H1 (cell line): ENCODE data around the gene ERC1. TPM values are rescaled to one million over a fixed set of nuclear protein-coding genes. Genes with fewer than 3 reads are reported as not detected.

ENCODE experiments used
- CTCF ChIA-PET: fragments of 300-600 bp; sonication (Branson Sonifier 250); formaldehyde crosslinking; loops from one replicate; lab custom pipeline; 2021; ENCODE audit not compliant: partially characterized antibody; lab: Charles Lee
- POLR2A ChIA-PET: fragments of 300-600 bp; sonication (Branson Sonifier 250); formaldehyde crosslinking; loops from one replicate; lab custom pipeline; 2021; ENCODE audit warnings: inconsistent platforms; ENCODE audit not compliant: partially characterized antibody; lab: Charles Lee
- DNase-seq, 2 experiments: peaks; one replicate each; pipeline versions ENCODE4 v3.0.0 to v3.0.0-alpha.2; 2010 to 2022; ENCODE audit warnings: low spot score in 2 of 2, low read depth in 1 of 2, mixed read lengths in 1 of 2
- FAIRE-seq: peaks from 2 replicates; lab custom pipeline; 2011; peaks lifted over from hg19 to GRCh38; lab: Jason Lieb, UNC
- H2AFZ ChIP-seq: 2 replicates; pipeline ENCODE4 v1.8.1; 2012; ENCODE audit warnings: low read length, inconsistent platforms
- H2AK5ac ChIP-seq: 2 replicates; pipeline ENCODE4 v1.6.1; 2013; ENCODE audit warnings: low read depth, low read length
- H2BK120ac ChIP-seq: replicated peaks from 2 replicates; pipeline ENCODE3; 2013; ENCODE audit warnings: low read depth, low read length, inconsistent platforms
- H2BK12ac ChIP-seq: 2 replicates; pipeline ENCODE4 v1.6.1; 2013; ENCODE audit warnings: low read depth, low read length
- H2BK15ac ChIP-seq: 2 replicates; pipeline ENCODE4 v1.6.1; 2013; ENCODE audit warnings: low read length
- H2BK20ac ChIP-seq: 2 replicates; pipeline ENCODE4 v1.6.1; 2013; ENCODE audit warnings: low read length
- H2BK5ac ChIP-seq: 2 replicates; pipeline ENCODE4 v1.6.1; 2013; ENCODE audit warnings: low read depth, low read length
- H3K14ac ChIP-seq: 2 replicates; pipeline ENCODE4 v1.6.1; 2013; ENCODE audit warnings: inconsistent platforms; ENCODE audit not compliant: insufficient read length
- H3K18ac ChIP-seq: 2 replicates; pipeline ENCODE4 v1.6.1; 2013; ENCODE audit warnings: low read length; ENCODE audit errors: extremely low read depth
- H3K23ac ChIP-seq: 2 replicates; pipeline ENCODE4 v1.6.1; 2013; ENCODE audit warnings: inconsistent platforms; ENCODE audit not compliant: insufficient read length
- H3K23me2 ChIP-seq: 2 replicates; pipeline ENCODE4 v1.6.1; 2013; ENCODE audit warnings: low read depth, low read length
- H3K27ac ChIP-seq: 2 replicates; pipeline ENCODE4 v1.6.1; 2011; ENCODE audit warnings: low read depth, low read length, inconsistent platforms
- H3K27me3 ChIP-seq, 4 experiments: replicated peaks in 1 of 4; 1 replicate in 1 of 4; 2 replicates in 3 of 4; pipeline versions ENCODE4 v1.6.1 to v1.8.1; 2011 to 2013; ENCODE audit warnings: low read length in 3 of 4, mild to moderate bottlenecking in 3 of 4, inconsistent platforms in 2 of 4, mixed read lengths in 2 of 4, moderate library complexity in 1 of 4; ENCODE audit not compliant: control insufficient read depth in 3 of 4, insufficient read depth in 3 of 4; ENCODE audit errors: extremely low read depth in 1 of 4
- H3K36me3 ChIP-seq, 4 experiments: 2 replicates each; pipeline versions ENCODE4 v1.6.1 to v1.8.1; 2011 to 2013; ENCODE audit warnings: mild to moderate bottlenecking in 4 of 4, low read length in 3 of 4, moderate library complexity in 2 of 4, control low read depth in 1 of 4, inconsistent platforms in 1 of 4; ENCODE audit not compliant: insufficient read depth in 4 of 4, control insufficient read depth in 2 of 4
- H3K4ac ChIP-seq: replicated peaks from 2 replicates; pipeline ENCODE3; 2013; ENCODE audit warnings: low read length, low read depth, mixed read lengths, inconsistent platforms; ENCODE audit not compliant: insufficient read length
- H3K4me1 ChIP-seq, 4 experiments: replicated peaks in 1 of 4; 1 replicate in 1 of 4; 2 replicates in 3 of 4; pipeline versions ENCODE4 v1.6.1 to v1.8.1; 2011 to 2013; ENCODE audit warnings: low read length in 3 of 4, inconsistent platforms in 2 of 4, mixed read lengths in 1 of 4; ENCODE audit not compliant: insufficient read depth in 4 of 4, control insufficient read depth in 3 of 4
- H3K4me2 ChIP-seq, 2 experiments: 2 replicates each; pipeline versions ENCODE4 v1.6.1 to v1.8.1; 2011 to 2013; ENCODE audit warnings: low read depth in 2 of 2, low read length in 2 of 2, control low read depth in 1 of 2, inconsistent platforms in 1 of 2, mild to moderate bottlenecking in 1 of 2; ENCODE audit not compliant: insufficient read depth in 1 of 2
- H3K4me3 ChIP-seq, 4 experiments: fragments of 200-600, 300-600 bp in 1 of 4; sonication (generic), shearing (Covaris generic), sonication (Bioruptor Twin) in 1 of 4; 2 replicates each; pipeline versions ENCODE4 v1.5.1 to v1.8.1; 2011 to 2016; ENCODE audit warnings: low read length in 4 of 4, low read depth in 3 of 4, control low read depth in 2 of 4, inconsistent platforms in 2 of 4, mild to moderate bottlenecking in 2 of 4, mixed read lengths in 1 of 4, moderate library complexity in 1 of 4; ENCODE audit not compliant: insufficient read depth in 2 of 4; ENCODE audit errors: extremely low read depth in 1 of 4
- H3K56ac ChIP-seq: replicated peaks from 2 replicates; pipeline ENCODE3; 2013; ENCODE audit warnings: low read depth, mild to moderate bottlenecking, mixed read lengths, low read length, inconsistent platforms; ENCODE audit not compliant: insufficient read length
- H3K79me1 ChIP-seq: 2 replicates; pipeline ENCODE4 v1.6.1; 2013; ENCODE audit warnings: low read depth, low read length, control low read depth
- H3K79me2 ChIP-seq, 2 experiments: 2 replicates each; pipeline versions ENCODE4 v1.6.1 to v1.8.1; 2012 to 2013; ENCODE audit warnings: low read length in 2 of 2, mild to moderate bottlenecking in 2 of 2, inconsistent platforms in 1 of 2; ENCODE audit not compliant: insufficient read depth in 2 of 2, control insufficient read depth in 1 of 2
- H3K9ac ChIP-seq, 4 experiments: replicated peaks in 1 of 4; 1 replicate in 1 of 4; 2 replicates in 3 of 4; pipeline versions ENCODE4 v1.6.1 to v1.8.1; 2011 to 2013; ENCODE audit warnings: low read depth in 3 of 4, low read length in 3 of 4, control low read depth in 2 of 4, mild to moderate bottlenecking in 2 of 4, moderate library complexity in 2 of 4, inconsistent platforms in 1 of 4; ENCODE audit errors: extremely low read depth in 1 of 4
- H3K9me3 ChIP-seq, 2 experiments: 2 replicates each; pipeline versions ENCODE4 v1.6.1 to v1.8.1; 2012 to 2013; ENCODE audit warnings: mild to moderate bottlenecking in 2 of 2, moderate library complexity in 2 of 2, control low read depth in 1 of 2, inconsistent platforms in 1 of 2, low read depth in 1 of 2, low read length in 1 of 2, mixed read lengths in 1 of 2; ENCODE audit not compliant: insufficient read depth in 2 of 2
- H4K20me1 ChIP-seq, 2 experiments: replicated peaks in 1 of 2; 2 replicates each; pipeline versions ENCODE3 to v1.8.1; 2011 to 2013; ENCODE audit warnings: inconsistent platforms in 2 of 2, low read length in 2 of 2, mild to moderate bottlenecking in 1 of 2; ENCODE audit not compliant: insufficient read depth in 2 of 2, control insufficient read depth in 1 of 2
- H4K5ac ChIP-seq: 2 replicates; pipeline ENCODE4 v1.6.1; 2013; ENCODE audit warnings: low read length, low read depth, mixed read lengths, inconsistent platforms; ENCODE audit not compliant: insufficient read length
- H4K8ac ChIP-seq: 2 replicates; pipeline ENCODE4 v1.8.0; 2013; ENCODE audit warnings: mild to moderate bottlenecking, moderate library complexity, low read length, inconsistent platforms; ENCODE audit not compliant: insufficient read depth; ENCODE audit errors: extremely low read depth
- H4K91ac ChIP-seq: replicated peaks from 2 replicates; pipeline ENCODE3; 2013; ENCODE audit warnings: low read length, mixed read lengths, inconsistent platforms; ENCODE audit not compliant: insufficient read length
- EGR1 ChIP-seq: IDR thresholded peaks from 2 replicates; pipeline ENCODE4 v1.6.1; 2011; ENCODE audit warnings: low read depth, low read length, borderline replicate concordance
- KDM4A ChIP-seq: IDR thresholded peaks from one replicate; pipeline ENCODE4 v1.7.1; 2012; ENCODE audit warnings: low read depth, mild to moderate bottlenecking, moderate library complexity, low read length, inconsistent platforms; ENCODE audit not compliant: severe bottlenecking
- YY1 ChIP-seq: IDR thresholded peaks from 2 replicates; pipeline ENCODE4 v1.6.1; 2011; ENCODE audit warnings: low read depth, mild to moderate bottlenecking, low read length
- WGBS, 2 experiments: shearing (Covaris generic) in 1 of 2; methylation state at CpG; one replicate each; pipeline versions ENCODE4 v1.1.6 to v1.1.7; 2013 to 2015; ENCODE audit warnings: low lambda C conversion rate in 2 of 2, mixed read lengths in 2 of 2, inconsistent platforms in 1 of 2, low coverage in 1 of 2, missing lambda C conversion rate in 1 of 2; ENCODE audit not compliant: insufficient replicate concordance in 2 of 2, insufficient coverage in 1 of 2, insufficient read length in 1 of 2; ENCODE audit errors: extremely low coverage in 1 of 2, missing lambda C conversion rate in 1 of 2; 5-methylcytosine and 5-hydroxymethylcytosine counted together
- polyA plus RNA-seq, 7 experiments: library from polyadenylated mRNA; depleted of rRNA in 3 of 7; stranded (reverse) in 5 of 7; unstranded in 2 of 7; fragments of >200 nt in 5 of 7; fragments of 200-250 nt in 2 of 7; gene quantifications; 1 replicate in 5 of 7; 2 replicates in 1 of 7; 4 replicates in 1 of 7; pipeline versions ENCODE4 v1.2.1 to v1.2.3, GENCODE V29; 2011 to 2013; ENCODE audit warnings: missing spikeins in 2 of 7, mixed read lengths in 2 of 7
- total RNA-seq: library from RNA; stranded (reverse); fragmentation: NEBNext Ultra II Directional; extraction: Animal tissue kit (Norgen Biotek cat#: 25700); gene quantifications from 2 replicates; pipeline ENCODE4 v1.2.1, GENCODE V29; 2021

Gene ERC1
- total and polyA plus RNA-seq, 2 of the 8 experiments (the other 6 are each of a cell fraction or from before 2014, with no cell fraction given) = 7.8 to 45.7 TPM

DNA sequence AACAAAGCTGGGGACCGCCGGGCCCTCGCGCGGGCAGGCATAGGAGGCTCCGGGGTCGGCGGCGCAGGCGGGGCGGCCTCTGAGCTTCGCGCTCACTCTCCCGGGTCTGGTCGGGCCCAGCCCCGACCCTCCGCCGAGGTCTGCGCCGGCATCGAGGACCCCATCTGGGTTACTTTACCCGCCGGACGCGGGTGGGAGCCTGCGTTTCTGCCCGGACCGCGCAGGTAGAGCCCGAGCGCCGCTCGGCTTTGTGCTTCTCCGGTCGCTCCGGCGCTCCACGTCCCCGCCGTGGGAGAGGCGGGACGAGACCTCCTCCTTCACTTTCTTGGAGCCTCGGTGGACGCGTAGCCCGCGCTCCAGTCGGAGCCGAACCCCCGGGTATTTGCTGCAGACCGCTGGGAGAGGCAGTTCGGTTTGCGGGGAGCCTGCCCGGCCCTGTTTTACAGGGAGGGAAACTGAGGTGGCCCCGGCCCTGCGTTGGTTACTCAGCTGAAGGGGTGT, 540.2 kb downstream of the ERC1 start:
- Histone ChIP-seq H2BK15ac (no peak overlapping the region), H3K14ac (no peak overlapping the region), H2BK120ac (no peak overlapping the region), H3K4me2 (peak overlapping the region; percentile 56 to 82), H3K27me3 (peaks cover 55 to 87% (median 74%) of the 10 kb centered on the region in 4 experiments), H2AFZ (0 out of 2 replicates have a peak overlapping the region, but pooled peaks have one; percentile 22), H3K4ac (no peak overlapping the region), H3K4me1 (peaks cover 0 to 5% (median 4%) of the 10 kb centered on the region in 4 experiments; a peak in 5 of 7 replicates), H3K9me3 (no peaks in the 10 kb centered on the region), H3K79me1 (no peaks in the 10 kb centered on the region), H3K23ac (no peak overlapping the region), H3K18ac (no peak overlapping the region), H3K4me3 (peak overlapping the region; percentile 19 to 62 (median 30)), H3K36me3 (no peaks in the 10 kb centered on the region; a peak in 1 of 8 replicates), H3K56ac (no peak overlapping the region), H4K20me1 (peaks cover 0 to 9% of the 10 kb centered on the region in 2 experiments), H3K9ac (peak overlapping the region in 1 of 4 experiments; percentile 67; a peak in 1 of 7 replicates), H2AK5ac (no peak overlapping the region), H2BK20ac (no peak overlapping the region), H4K91ac (no peak overlapping the region), H3K23me2 (peaks cover 2% of the 10 kb centered on the region; the same call in 1 of the 2 replicates), H3K79me2 (no peaks in the 10 kb centered on the region; a peak in 1 of 4 replicates), H2BK12ac (0 out of 2 replicates have a peak overlapping the region, but pooled peaks have one; percentile 39), H4K5ac (no peak overlapping the region), H4K8ac (peak overlapping the region; percentile 53; the same call in 1 of the 2 replicates), H2BK5ac (no peak overlapping the region), H3K27ac (no peak overlapping the region)
- ChIA-PET POLR2A (no interaction called here), CTCF (interaction anchor here (0.5 kb wide), 1 partner anchor 76 kb away, joined by 3 read pairs; no protein-coding TSS in a partner anchor)
- DNase-seq (no peak), FAIRE-seq (no peak)
- 5% methylated on average over 39 of the region's 56 CpGs; no CpG with 5 or more reads in 1 of the 2 experiments for WGBS, 2 experiments
- TF ChIP-seq KDM4A (peak; percentile 14), EGR1 (no peak), YY1 (no peak)
